Cardiac septum (tissue), 1 donor: ENCODE measurements around the gene FFAR2. TPM values are rescaled to one million over a fixed set of nuclear protein-coding genes. Genes with fewer than 3 reads are reported as not detected.
"Not testable (repeated sequence)": the region's sequence is repeated elsewhere in the genome, so short reads cannot be mapped to it uniquely, and the experiment has no call there.

ENCODE experiments used
- DNase-seq: peaks from one replicate; pipeline ENCODE4 v3.0.0-alpha.2; 2020; ENCODE audit warnings: low spot score
- intact Hi-C: fragments of 100-400 bp; cut with DNase I; formaldehyde crosslinking; loops from one replicate; pipeline ENCODE4 v1.14.0; 2022
- total RNA-seq: library from RNA; stranded (reverse); fragmentation: NEBNext Ultra II Directional; extraction: Animal tissue kit (Norgen Biotek cat#: 25700); gene quantifications from one replicate; pipeline ENCODE4 v1.2.1, GENCODE V29; 2021
- donor health status: DM: no; HTN: no; CAD: no.

Gene FFAR2
- total RNA-seq, 1 donor from 2014 or later = 0.97 TPM

- intact Hi-C loops = no loop called here
- no peak for DNase-seq
Measured at GRCh38 chr19:35449359-35450043, 1.4 kb downstream of the FFAR2 start.

GRCh38 chr19:35451338-35452096, 3.5 kb downstream of the FFAR2 start:
- intact Hi-C loops = no loop called here
- no peak for DNase-seq

- intact Hi-C loops = loop anchor here (5.0 kb wide), 1 partner anchor 97 kb away; the partner anchor contains the start of gene FFAR3
- DNase-seq = no peak
Measured at GRCh38 chr19:35454663-35455062, 6.6 kb downstream of the FFAR2 start.

- intact Hi-C loops = loop anchor here (5.0 kb wide), 1 partner anchor 98 kb away; the partner anchor contains the start of gene FFAR3
Measured at GRCh38 chr19:35455616-35456201, 7.7 kb downstream of the FFAR2 start.

GRCh38 chr19:35457173-35457572, 9.1 kb downstream of the FFAR2 start:
- intact Hi-C loops = loop anchor here (5.0 kb wide), 1 partner anchor 100 kb away; the partner anchor contains the start of gene FFAR3
- DNase-seq = no peak

More at GRCh38 chr19:35455616-35456201, 7.7 kb downstream of the FFAR2 start:
- DNase-seq = no peak

- DNase-seq = no peak
- intact Hi-C loops = loop anchor here (5.0 kb wide), 1 partner anchor 101 kb away; the partner anchor contains the start of gene FFAR3
Measured at GRCh38 chr19:35458192-35458591, 10.1 kb downstream of the FFAR2 start.

GRCh38 chr19:35458731-35459391, 10.8 kb downstream of the FFAR2 start:
- intact Hi-C loops = loop anchor here (5.0 kb wide), 1 partner anchor 102 kb away; the partner anchor contains the start of gene FFAR3
- DNase-seq = peak; percentile 80

- intact Hi-C loops = loop anchor here (5.0 kb wide), 1 partner anchor 102 kb away; the partner anchor contains the start of gene FFAR3
- DNase-seq = no peak
Measured at GRCh38 chr19:35459414-35460082, 11.5 kb downstream of the FFAR2 start.

GRCh38 chr19:35460608-35461007, 12.6 kb downstream of the FFAR2 start:
- no peak for DNase-seq
- intact Hi-C loops = no loop called here

- intact Hi-C loops = no loop called here
Measured at GRCh38 chr19:35461060-35461459, 13.0 kb downstream of the FFAR2 start.

GRCh38 chr19:35461788-35462187, 13.7 kb downstream of the FFAR2 start:
- intact Hi-C loops = not testable (repeated sequence)

More at GRCh38 chr19:35461060-35461459, 13.0 kb downstream of the FFAR2 start:
- no peak for DNase-seq

GRCh38 chr19:35462476-35462953, 14.5 kb downstream of the FFAR2 start:
- DNase-seq = peak; percentile 78
- intact Hi-C loops = no loop called here

More at GRCh38 chr19:35461788-35462187, 13.7 kb downstream of the FFAR2 start:
- not testable (repeated sequence) for DNase-seq

- intact Hi-C loops, DNase-seq: not testable (repeated sequence)
Measured at GRCh38 chr19:35462956-35463355, 14.9 kb downstream of the FFAR2 start.

GRCh38 chr19:35466259-35466658, 18.2 kb downstream of the FFAR2 start:
- intact Hi-C loops = loop anchor here (5.0 kb wide), 1 partner anchor 44 kb away; no protein-coding TSS in a partner anchor

GRCh38 chr19:35468637-35469036, 20.6 kb downstream of the FFAR2 start:
- no peak for DNase-seq

More at GRCh38 chr19:35466259-35466658, 18.2 kb downstream of the FFAR2 start:
- DNase-seq = no peak

GRCh38 chr19:35470128-35470527, 22.1 kb downstream of the FFAR2 start:
- intact Hi-C loops = no loop called here

More at GRCh38 chr19:35468637-35469036, 20.6 kb downstream of the FFAR2 start:
- intact Hi-C loops = loop anchor here (1.0 to 5.0 kb wide), 2 partner anchors 46 to 116 kb away; no protein-coding TSS in a partner anchor

GRCh38 chr19:35471075-35471474, 23.0 kb downstream of the FFAR2 start:
- intact Hi-C loops, DNase-seq: not testable (repeated sequence)

More at GRCh38 chr19:35470128-35470527, 22.1 kb downstream of the FFAR2 start:
- DNase-seq = no peak

- no peak for DNase-seq
- intact Hi-C loops = no loop called here
Measured at GRCh38 chr19:35471946-35472345, 23.9 kb downstream of the FFAR2 start.
